Measurements from ENCODE around the gene DLG2. TPM values are rescaled to one million over a fixed set of nuclear protein-coding genes. Genes with fewer than 3 reads are reported as not detected.

The DLG2 gene
- total and polyA plus RNA-seq, 9 of the 15 experiments (the other 6 are each of a cell fraction or from before 2014, with no cell fraction given), result 0.52 to 1.6 (median 0.95) TPM

DNA sequence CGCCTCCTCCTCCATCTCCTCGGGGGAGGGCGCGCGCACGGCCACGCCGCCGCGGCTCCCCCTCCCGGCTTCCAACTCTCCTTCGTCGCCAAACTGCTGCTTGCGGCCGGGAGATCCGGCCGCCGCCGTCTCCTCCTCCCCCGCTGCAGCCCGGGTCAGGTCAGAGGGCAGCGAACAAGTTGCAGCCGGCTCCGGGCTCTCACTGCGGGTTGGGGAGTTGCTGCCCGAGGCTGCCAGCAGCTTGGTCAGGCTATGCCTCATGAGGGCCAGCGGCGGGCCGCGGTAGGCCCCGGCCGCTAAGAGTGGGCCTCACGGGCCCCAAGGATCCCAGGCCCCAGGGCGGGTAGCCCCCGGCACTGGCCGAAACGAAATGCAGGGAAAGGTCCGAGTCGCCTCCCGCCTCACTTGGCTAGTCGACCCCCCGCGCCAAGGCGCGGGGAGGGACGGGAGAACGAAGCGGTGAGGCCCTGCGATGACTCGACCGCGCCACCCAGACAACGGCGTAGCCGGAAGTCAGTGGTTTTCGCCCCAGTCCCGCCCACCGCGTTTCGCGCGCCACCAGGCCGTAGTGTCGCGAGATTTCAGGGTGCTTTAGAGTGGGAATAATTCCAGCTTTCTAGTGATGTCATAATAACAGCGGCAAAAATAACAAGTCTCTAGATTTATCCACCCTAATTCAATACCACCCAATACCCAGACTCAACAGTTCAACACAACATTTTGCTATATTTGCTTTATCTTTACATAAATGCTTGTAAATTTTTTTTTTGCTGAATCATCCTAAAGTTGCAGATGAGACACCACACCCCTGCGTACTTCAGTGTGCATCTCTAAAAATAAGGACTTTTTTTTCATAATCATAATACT lies 37.7 kb upstream of the DLG2 start, which contains the start of gene CREBZF (continued):
- TF ChIP-seq RBBP5 (IDR thresholded peaks at IDR 0.05; ENCODE audit: borderline replicate concordance, insufficient read depth, low read length, poor library complexity, severe bottlenecking) (peak; percentile 83), RBFOX2 (IDR thresholded peaks at IDR 0.05; ENCODE audit: low read depth, low read length) (peak; percentile 96), SIN3B (IDR thresholded peaks at IDR 0.05; ENCODE audit: low read depth) (0 out of 2 replicates have a peak, but pooled peaks have one; percentile 48), HDAC8 (tag; IDR thresholded peaks at IDR 0.05) (0 out of 2 replicates have a peak, but pooled peaks have one; percentile 40), TAF9B (IDR thresholded peaks at IDR 0.05; ENCODE audit: partially characterized antibody) (peak; percentile 74), KLF16 (IDR thresholded peaks at IDR 0.05) (peak; percentile 73; the same call in 1 of the 2 replicates), PHF8 (IDR thresholded peaks at IDR 0.05; ENCODE audit: borderline replicate concordance, low read length) (peak; percentile 100), FIP1L1 (IDR thresholded peaks at IDR 0.05; ENCODE audit: low read depth, low read length, poor library complexity, severe bottlenecking) (peak; percentile 81), SAP30 (IDR thresholded peaks at IDR 0.05; ENCODE audit: borderline replicate concordance, insufficient read depth, low read depth, low read length, poor library complexity, severe bottlenecking) (peak; percentile 30), HMG20B (CRISPR knock-in tag; IDR thresholded peaks at IDR 0.05) (no peak), ESRRA (IDR thresholded peaks at IDR 0.05; ENCODE audit: borderline replicate concordance, low read depth) (peak; percentile 46; the same call in 1 of the 2 replicates), HMGN3 (IDR thresholded peaks at IDR 0.05; ENCODE audit: borderline replicate concordance, extremely low read depth, insufficient read length, low read depth, low read length) (peak; percentile 93)
- TF ChIP-seq, protein P1, sequence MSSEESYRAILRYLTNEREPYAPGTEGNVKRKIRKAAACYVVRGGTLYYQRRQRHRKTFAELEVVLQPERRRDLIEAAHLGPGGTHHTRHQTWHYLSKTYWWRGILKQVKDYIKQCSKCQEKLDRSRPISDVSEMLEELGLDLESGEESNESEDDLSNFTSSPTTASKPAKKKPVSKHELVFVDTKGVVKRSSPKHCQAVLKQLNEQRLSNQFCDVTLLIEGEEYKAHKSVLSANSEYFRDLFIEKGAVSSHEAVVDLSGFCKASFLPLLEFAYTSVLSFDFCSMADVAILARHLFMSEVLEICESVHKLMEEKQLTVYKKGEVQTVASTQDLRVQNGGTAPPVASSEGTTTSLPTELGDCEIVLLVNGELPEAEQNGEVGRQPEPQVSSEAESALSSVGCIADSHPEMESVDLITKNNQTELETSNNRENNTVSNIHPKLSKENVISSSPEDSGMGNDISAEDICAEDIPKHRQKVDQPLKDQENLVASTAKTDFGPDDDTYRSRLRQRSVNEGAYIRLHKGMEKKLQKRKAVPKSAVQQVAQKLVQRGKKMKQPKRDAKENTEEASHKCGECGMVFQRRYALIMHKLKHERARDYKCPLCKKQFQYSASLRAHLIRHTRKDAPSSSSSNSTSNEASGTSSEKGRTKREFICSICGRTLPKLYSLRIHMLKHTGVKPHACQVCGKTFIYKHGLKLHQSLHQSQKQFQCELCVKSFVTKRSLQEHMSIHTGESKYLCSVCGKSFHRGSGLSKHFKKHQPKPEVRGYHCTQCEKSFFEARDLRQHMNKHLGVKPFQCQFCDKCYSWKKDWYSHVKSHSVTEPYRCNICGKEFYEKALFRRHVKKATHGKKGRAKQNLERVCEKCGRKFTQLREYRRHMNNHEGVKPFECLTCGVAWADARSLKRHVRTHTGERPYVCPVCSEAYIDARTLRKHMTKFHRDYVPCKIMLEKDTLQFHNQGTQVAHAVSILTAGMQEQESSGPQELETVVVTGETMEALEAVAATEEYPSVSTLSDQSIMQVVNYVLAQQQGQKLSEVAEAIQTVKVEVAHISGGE (CRISPR knock-in tag; IDR thresholded peaks at IDR 0.05), result 0 out of 6 replicates have a peak, but pooled peaks of 1 of the 3 experiments have one; percentile 31
- TF ChIP-seq, protein P2, sequence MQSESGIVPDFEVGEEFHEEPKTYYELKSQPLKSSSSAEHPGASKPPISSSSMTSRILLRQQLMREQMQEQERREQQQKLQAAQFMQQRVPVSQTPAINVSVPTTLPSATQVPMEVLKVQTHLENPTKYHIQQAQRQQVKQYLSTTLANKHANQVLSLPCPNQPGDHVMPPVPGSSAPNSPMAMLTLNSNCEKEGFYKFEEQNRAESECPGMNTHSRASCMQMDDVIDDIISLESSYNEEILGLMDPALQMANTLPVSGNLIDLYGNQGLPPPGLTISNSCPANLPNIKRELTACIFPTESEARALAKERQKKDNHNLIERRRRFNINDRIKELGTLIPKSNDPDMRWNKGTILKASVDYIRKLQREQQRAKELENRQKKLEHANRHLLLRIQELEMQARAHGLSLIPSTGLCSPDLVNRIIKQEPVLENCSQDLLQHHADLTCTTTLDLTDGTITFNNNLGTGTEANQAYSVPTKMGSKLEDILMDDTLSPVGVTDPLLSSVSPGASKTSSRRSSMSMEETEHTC (IDR thresholded peaks at IDR 0.05), result 0 out of 2 replicates have a peak, but pooled peaks have one; percentile 7
- TF ChIP-seq, protein P3, sequence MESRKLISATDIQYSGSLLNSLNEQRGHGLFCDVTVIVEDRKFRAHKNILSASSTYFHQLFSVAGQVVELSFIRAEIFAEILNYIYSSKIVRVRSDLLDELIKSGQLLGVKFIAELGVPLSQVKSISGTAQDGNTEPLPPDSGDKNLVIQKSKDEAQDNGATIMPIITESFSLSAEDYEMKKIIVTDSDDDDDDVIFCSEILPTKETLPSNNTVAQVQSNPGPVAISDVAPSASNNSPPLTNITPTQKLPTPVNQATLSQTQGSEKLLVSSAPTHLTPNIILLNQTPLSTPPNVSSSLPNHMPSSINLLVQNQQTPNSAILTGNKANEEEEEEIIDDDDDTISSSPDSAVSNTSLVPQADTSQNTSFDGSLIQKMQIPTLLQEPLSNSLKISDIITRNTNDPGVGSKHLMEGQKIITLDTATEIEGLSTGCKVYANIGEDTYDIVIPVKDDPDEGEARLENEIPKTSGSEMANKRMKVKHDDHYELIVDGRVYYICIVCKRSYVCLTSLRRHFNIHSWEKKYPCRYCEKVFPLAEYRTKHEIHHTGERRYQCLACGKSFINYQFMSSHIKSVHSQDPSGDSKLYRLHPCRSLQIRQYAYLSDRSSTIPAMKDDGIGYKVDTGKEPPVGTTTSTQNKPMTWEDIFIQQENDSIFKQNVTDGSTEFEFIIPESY (CRISPR knock-in tag; IDR thresholded peaks at IDR 0.05), result peak; percentile 29; the same call in 1 of the 2 replicates
- TF ChIP-seq, protein P4, sequence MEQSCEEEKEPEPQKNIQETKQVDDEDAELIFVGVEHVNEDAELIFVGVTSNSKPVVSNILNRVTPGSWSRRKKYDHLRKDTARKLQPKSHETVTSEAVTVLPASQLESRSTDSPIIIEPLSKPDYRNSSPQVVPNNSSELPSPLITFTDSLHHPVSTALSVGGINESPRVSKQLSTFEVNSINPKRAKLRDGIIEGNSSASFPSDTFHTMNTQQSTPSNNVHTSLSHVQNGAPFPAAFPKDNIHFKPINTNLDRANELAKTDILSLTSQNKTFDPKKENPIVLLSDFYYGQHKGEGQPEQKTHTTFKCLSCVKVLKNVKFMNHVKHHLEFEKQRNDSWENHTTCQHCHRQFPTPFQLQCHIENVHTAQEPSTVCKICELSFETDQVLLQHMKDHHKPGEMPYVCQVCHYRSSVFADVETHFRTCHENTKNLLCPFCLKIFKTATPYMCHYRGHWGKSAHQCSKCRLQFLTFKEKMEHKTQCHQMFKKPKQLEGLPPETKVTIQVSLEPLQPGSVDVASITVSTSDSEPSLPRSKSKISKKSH (CRISPR knock-in tag; IDR thresholded peaks at IDR 0.05), result no peak

All from K562 (cell line).